Naive thymus-derived CD8-positive, alpha-beta T cell (primary cell): ENCODE results near the gene ACTL6A. TPM values are rescaled to one million over a fixed set of nuclear protein-coding genes. Genes with fewer than 3 reads are reported as not detected.

Source experiments
- ATAC-seq, 2 donors: fragments of 150-1000 bp; cut with Tn5 transposase in 1 of 2; sonication (Bioruptor Pico), chemical (Tn5 transposase) in 1 of 2; 1 replicate in 1 of 2; 2 replicates in 1 of 2; pipeline ENCODE4 v1.10.0; 2021; ENCODE audit warnings: mild to moderate bottlenecking in 2 of 2, moderate library complexity in 2 of 2
- POLR2A ChIA-PET: fragments of 350-600 bp; sonication (Branson Sonifier 250); formaldehyde crosslinking; loops from one replicate; lab custom pipeline; 2021; ENCODE audit warnings: antibody characterized with exemption; lab: Charles Lee
- DNase-seq, 10 donors: peaks; one replicate each; pipeline versions ENCODE4 v3.0.0 to v3.0.0-alpha.2; 2020 to 2022
- H3K27ac Mint-ChIP-seq, 10 donors: one replicate each; pipeline ENCODE4 v1.8.0; 2020 to 2022; ENCODE audit warnings: mild to moderate bottlenecking in 10 of 10, mixed read lengths in 10 of 10, moderate library complexity in 4 of 10, inconsistent platforms in 1 of 10
- H3K27me3 Mint-ChIP-seq, 5 donors: one replicate each; pipeline ENCODE4 v1.8.0; 2021 to 2022; ENCODE audit warnings: mixed read lengths in 5 of 5
- H3K36me3 Mint-ChIP-seq, 3 donors: one replicate each; pipeline ENCODE4 v1.8.0; 2020 to 2022; ENCODE audit warnings: mixed read lengths in 3 of 3, mild to moderate bottlenecking in 2 of 3, inconsistent platforms in 1 of 3
- H3K4me1 Mint-ChIP-seq, 4 donors: one replicate each; pipeline ENCODE4 v1.8.0; 2021 to 2022; ENCODE audit warnings: mixed read lengths in 4 of 4
- H3K4me3 Mint-ChIP-seq, 10 donors: one replicate each; pipeline ENCODE4 v1.8.0; 2020 to 2022; ENCODE audit warnings: mild to moderate bottlenecking in 10 of 10, mixed read lengths in 10 of 10, moderate library complexity in 6 of 10, inconsistent platforms in 1 of 10
- H3K9me3 Mint-ChIP-seq, 9 donors: one replicate each; pipeline ENCODE4 v1.8.0; 2020 to 2022; ENCODE audit warnings: mixed read lengths in 9 of 9, mild to moderate bottlenecking in 3 of 9, inconsistent platforms in 1 of 9, moderate library complexity in 1 of 9
- polyA plus RNA-seq, 3 donors: library from polyadenylated mRNA; unstranded; fragments of 300-500 nt; fragmentation: Illumina TruSeq; gene quantifications; one replicate each; pipeline ENCODE4 v1.2.3, GENCODE V29; 2021
- total RNA-seq, 8 experiments: library from RNA in 2 of 8; stranded (reverse) in 2 of 8; gene quantifications; one replicate each; pipeline ENCODE4 v1.2.3 and lab custom pipeline; 2021 to 2026

Gene ACTL6A
- total and polyA plus RNA-seq, 5 experiments from 2014 or later = 38.0 to 65.0 (median 57.3) TPM

DNA sequence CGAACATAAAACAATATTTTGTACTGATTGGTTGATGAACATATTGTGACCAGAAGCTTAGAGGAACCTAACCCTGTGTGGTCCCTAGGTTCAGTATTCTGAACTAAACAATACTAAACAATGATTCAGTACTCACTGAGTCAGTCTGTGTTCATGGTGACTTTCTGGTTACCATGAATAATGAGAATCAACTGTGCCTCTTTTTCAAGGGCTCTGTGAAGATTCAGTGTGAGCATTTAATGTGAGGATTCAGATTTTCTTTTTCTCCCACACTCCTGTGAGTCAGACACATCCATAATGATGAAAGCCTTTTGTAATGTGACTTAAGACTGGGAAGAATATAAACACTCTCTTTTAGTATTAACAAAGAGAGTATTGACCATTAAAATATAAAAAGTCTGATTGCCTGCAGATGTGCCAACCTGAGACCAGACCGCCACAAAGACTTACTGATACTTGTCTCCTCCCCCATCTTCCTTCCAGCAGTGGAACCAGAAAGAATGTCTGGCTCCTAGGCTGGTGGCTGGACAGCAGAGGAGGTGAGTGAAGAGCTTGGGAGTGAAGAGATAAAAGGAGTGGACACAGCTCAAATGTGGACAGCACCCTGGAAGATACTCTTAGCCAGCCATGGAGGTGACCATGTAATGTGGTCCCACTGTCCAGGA lies 17.6 kb upstream of the ACTL6A start:
- POLR2A ChIA-PET = no interaction called here
- peaks cover 2 to 14% (median 2%) of the 10 kb centered on the region in 5 donors for H3K27me3 Mint-ChIP-seq
- no peaks in the 10 kb centered on the region for H3K9me3 Mint-ChIP-seq
- no peak overlapping the region for H3K4me3 Mint-ChIP-seq
- no peaks in the 10 kb centered on the region for H3K36me3 Mint-ChIP-seq
- H3K4me1 Mint-ChIP-seq = no peaks in the 10 kb centered on the region
- ATAC-seq (no peak), DNase-seq (no peak)
- H3K27ac Mint-ChIP-seq = no peak overlapping the region

DNA sequence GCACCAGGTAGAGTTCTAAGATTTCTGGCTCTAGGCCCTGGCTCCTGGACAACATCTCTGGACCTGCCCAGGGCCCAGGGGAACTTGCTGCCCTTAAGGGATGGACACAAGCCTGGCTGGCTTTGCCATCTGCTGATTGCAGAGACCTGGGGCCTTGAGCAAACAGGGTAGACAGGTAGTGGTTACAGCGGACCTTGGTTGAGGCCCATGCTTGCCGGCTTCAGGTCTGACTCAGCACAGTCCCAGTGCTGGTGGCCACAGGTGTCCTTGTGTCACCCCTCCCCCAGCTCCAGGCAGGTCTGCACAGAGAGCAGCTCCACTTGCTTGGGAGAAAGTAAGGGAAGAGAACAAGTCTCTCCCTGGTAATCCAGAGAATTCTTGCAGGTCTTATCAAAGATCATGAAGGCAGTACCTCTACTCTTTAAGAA lies 15.9 kb upstream of the ACTL6A start:
- no peaks in the 10 kb centered on the region for H3K4me1 Mint-ChIP-seq
- H3K27ac Mint-ChIP-seq = no peak overlapping the region
- ATAC-seq (no peak), DNase-seq (no peak)
- POLR2A ChIA-PET = no interaction called here
- H3K36me3 Mint-ChIP-seq = no peaks in the 10 kb centered on the region
- no peaks in the 10 kb centered on the region for H3K9me3 Mint-ChIP-seq
- H3K27me3 Mint-ChIP-seq = peaks cover 0 to 11% (median 4%) of the 10 kb centered on the region in 5 donors
- no peak overlapping the region for H3K4me3 Mint-ChIP-seq

DNA sequence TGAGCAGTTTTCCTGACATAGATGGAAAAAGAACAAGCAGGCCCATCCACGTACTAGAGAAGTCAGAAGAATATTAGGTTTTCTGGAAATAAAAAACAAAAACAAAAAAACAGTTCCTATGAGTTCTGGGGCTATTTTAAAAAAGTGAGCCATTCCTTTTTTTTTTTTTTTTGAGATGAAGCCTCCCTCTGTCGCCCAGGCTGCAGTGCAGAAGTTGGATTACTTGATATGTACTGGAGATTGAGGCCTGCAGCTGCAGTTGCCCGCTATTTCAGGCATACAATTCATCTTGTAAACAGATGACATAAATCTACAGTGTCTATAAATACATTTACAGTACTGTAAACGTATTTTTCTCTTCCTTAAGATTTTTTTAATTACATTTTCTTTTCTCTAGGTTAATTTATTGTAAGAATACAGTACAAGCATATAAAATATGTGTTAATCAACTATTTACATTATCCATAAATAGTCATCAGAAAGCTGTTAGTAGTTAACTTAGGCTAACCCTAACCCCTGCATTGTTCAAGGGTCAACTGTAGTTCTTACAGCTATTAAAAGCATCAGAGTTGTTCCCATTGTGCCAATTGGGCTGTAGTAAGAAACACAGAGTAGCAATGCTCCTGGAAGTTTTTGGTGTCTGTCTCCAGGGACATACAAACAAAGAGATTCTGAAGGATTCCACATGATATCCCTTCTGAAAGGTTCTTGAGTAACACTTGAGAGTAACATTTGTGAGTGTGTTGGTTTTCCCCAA lies 11.2 kb upstream of the ACTL6A start:
- POLR2A ChIA-PET = interaction anchor here (0.7 kb wide), 1 partner anchor 11 kb away, joined by 4 read pairs; no protein-coding TSS in a partner anchor
- no peaks in the 10 kb centered on the region for H3K4me1 Mint-ChIP-seq

DNA sequence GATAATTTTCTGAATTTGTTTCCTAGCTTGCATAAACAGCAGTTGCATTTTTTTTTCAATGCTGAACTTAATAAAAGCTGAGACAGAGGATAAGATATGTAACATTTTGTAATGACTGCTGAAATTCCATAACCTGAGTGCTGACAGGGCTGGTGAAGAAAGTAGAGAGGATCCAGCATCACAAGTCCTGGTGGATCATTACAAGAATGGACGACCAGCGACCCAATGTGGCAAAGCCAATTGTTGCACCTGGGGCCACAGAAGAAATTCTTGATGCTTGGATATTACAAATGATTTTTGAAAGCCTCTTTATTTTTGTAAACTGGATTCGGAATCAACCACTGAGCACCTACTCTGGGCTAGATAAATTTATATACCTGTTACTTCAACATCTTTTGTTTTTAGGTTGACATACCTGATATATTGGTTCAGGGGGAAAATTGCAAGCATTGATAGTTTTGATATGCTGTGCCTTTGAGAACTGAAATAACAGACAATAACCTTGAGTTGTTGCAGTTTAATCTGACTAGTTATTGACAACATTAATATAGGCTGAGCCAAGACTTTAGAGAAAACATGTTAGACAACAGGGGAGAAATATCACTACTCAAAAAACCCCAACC lies 3.9 kb upstream of the ACTL6A start:
- H3K4me3 Mint-ChIP-seq = no peak overlapping the region

More for the DNA sequence above, 11.2 kb upstream of the ACTL6A start:
- ATAC-seq (no peak), DNase-seq (no peak)
- H3K9me3 Mint-ChIP-seq = no peaks in the 10 kb centered on the region
- no peak overlapping the region for H3K27ac Mint-ChIP-seq
- no peaks in the 10 kb centered on the region for H3K36me3 Mint-ChIP-seq
- no peak overlapping the region for H3K4me3 Mint-ChIP-seq
- H3K27me3 Mint-ChIP-seq = peaks cover 0 to 4% (median 0%) of the 10 kb centered on the region in 5 donors

DNA sequence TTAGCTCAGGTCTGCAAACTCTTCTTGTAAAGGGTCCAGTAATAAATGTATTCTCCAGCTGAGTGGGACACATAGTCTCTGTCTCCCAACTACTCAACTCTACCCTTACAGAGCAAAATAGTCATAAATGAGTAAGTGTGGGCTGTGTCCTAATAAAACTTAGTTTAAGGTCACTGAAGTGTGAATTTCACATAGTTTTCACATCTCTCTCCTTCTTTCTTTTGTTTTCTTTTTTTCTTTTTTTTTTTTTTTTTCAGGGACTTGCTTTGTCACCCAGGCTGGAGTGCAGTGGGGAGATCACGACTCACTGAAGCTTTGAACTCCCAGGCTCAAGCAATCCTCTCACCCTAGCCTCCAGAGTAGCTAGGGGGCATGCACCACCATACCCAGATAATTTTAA lies 1.9 kb upstream of the ACTL6A start:
- H3K4me1 Mint-ChIP-seq = peaks cover 11 to 32% (median 29%) of the 10 kb centered on the region in 4 donors
- DNase-seq (no peak), ATAC-seq (no peak)
- peaks cover 0 to 3% (median 0%) of the 10 kb centered on the region in 5 donors for H3K27me3 Mint-ChIP-seq
- no peaks in the 10 kb centered on the region for H3K9me3 Mint-ChIP-seq
- H3K27ac Mint-ChIP-seq = no peak overlapping the region
- no peak overlapping the region for H3K4me3 Mint-ChIP-seq
- POLR2A ChIA-PET = interaction anchor here (0.6 to 0.7 kb wide), 2 partner anchors 237 to 490 kb away, joined by 3 to 4 read pairs; no protein-coding TSS in a partner anchor
- no peaks in the 10 kb centered on the region for H3K36me3 Mint-ChIP-seq

More for the DNA sequence above, 3.9 kb upstream of the ACTL6A start:
- no peak overlapping the region for H3K27ac Mint-ChIP-seq
- H3K4me1 Mint-ChIP-seq = peaks cover 6 to 15% (median 11%) of the 10 kb centered on the region in 4 donors
- DNase-seq (peak in 6 of 10 donors; percentile 6 to 37 (median 15)), ATAC-seq (no peak)
- POLR2A ChIA-PET = no interaction called here
- H3K27me3 Mint-ChIP-seq = peaks cover 0 to 4% (median 2%) of the 10 kb centered on the region in 5 donors
- no peaks in the 10 kb centered on the region for H3K36me3 Mint-ChIP-seq
- H3K9me3 Mint-ChIP-seq = no peaks in the 10 kb centered on the region

DNA sequence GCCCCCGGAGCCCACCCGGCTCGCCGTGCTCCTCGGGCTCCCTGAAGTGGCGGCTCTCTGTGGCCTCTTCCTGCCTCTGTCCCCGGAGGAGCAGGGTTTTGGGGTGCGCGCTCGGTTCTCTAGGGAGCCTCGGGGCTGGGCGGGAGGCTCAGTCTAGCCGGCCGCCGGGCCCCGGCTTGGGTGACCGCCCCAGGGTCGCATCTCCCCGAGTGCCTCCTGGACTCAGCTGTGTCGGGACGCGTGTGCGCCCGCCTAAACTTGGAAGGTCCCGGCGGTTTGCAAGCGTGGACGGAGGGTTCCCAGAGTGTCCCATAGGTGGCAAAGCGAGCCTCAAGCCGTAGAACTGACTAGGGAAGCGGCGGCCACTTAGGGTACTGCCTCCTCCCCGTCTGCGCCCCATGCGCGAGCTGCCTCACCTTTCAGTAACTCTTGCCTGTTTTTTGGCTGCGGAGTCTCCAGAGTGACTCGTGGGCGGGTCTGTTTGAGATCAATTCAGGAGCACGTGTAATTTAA lies 601 bp downstream of the ACTL6A start:
- POLR2A ChIA-PET = interaction anchor here (0.5 to 1.3 kb wide), 2 partner anchors 18 to 89 kb away, joined by 3 read pairs; partner anchors contain the start of gene USP13
- H3K36me3 Mint-ChIP-seq = no peaks in the 10 kb centered on the region

DNA sequence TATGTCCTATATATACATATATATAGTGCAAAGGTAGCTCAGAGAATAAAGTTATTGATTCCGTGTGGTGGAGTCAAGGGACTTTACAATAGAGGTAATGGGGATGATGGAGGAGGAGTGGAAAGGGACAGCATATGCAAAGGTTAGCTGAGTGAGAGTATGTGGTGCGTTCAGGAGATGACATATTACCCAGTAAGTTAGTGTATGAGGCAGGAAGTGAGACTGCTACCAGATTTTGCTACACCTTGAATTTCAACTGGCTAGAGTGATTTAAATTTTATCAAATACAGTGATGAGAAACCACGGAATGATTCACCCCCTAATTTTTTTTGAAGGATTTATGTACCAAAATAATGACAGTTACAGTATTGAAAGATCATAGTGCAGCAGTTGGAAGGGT lies 2.8 kb downstream of the ACTL6A start:
- POLR2A ChIA-PET = no interaction called here
- H3K4me1 Mint-ChIP-seq = peaks cover 18 to 43% (median 41%) of the 10 kb centered on the region in 4 donors
- no peak for ATAC-seq
- H3K36me3 Mint-ChIP-seq = peaks cover 0 to 11% (median 0%) of the 10 kb centered on the region in 3 donors
- H3K27ac Mint-ChIP-seq = peak overlapping the region in 5 of 10 donors; percentile 34 to 85 (median 49)
- H3K27me3 Mint-ChIP-seq = peaks cover 0 to 3% (median 0%) of the 10 kb centered on the region in 5 donors
- DNase-seq = no peak
- no peaks in the 10 kb centered on the region for H3K9me3 Mint-ChIP-seq
- peak overlapping the region in 3 of 10 donors; percentile 0 to 43 (median 14) for H3K4me3 Mint-ChIP-seq

More for the DNA sequence above, 601 bp downstream of the ACTL6A start:
- DNase-seq = peak; percentile 48 to 79 (median 58)
- Mint-ChIP-seq H3K9me3 (no peaks in the 10 kb centered on the region), H3K4me3 (peak overlapping the region; percentile 90 to 99 (median 98)), H3K27ac (peak overlapping the region; percentile 85 to 96 (median 92)), H3K4me1 (peaks cover 16 to 39% (median 39%) of the 10 kb centered on the region in 4 donors), H3K27me3 (peaks cover 0 to 3% (median 0%) of the 10 kb centered on the region in 5 donors)
- ATAC-seq = peak; percentile 59 to 66

DNA sequence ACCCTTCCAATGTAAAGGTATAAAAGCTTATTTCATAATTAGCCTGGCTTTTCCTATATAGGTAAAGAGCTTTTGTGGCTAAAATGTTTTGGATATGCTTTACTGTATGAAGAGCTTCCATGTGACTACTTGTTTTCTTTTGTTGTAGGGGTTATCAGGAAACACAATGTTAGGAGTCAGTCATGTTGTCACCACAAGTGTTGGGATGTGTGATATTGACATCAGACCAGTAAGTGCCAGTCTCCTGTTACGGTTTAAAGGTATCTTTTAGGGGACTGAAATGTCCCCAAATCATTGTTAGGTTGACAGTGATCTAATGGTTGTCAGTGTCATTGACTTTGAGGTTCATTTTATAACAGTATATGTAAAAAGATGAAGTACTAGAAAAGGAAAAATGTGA lies 18.3 kb downstream of the ACTL6A start:
- Mint-ChIP-seq H3K4me1 (no peaks in the 10 kb centered on the region), H3K4me3 (no peak overlapping the region), H3K36me3 (peaks cover 0 to 72% (median 13%) of the 10 kb centered on the region in 3 donors), H3K27ac (peak overlapping the region in 3 of 10 donors; percentile 8 to 69 (median 8)), H3K27me3 (no peaks in the 10 kb centered on the region), H3K9me3 (no peaks in the 10 kb centered on the region)
- ATAC-seq = no peak
- POLR2A ChIA-PET = interaction anchor here (1.3 kb wide), 1 partner anchor 18 kb away, joined by 3 read pairs; the partner anchor contains the start of gene ACTL6A
- DNase-seq = no peak

DNA sequence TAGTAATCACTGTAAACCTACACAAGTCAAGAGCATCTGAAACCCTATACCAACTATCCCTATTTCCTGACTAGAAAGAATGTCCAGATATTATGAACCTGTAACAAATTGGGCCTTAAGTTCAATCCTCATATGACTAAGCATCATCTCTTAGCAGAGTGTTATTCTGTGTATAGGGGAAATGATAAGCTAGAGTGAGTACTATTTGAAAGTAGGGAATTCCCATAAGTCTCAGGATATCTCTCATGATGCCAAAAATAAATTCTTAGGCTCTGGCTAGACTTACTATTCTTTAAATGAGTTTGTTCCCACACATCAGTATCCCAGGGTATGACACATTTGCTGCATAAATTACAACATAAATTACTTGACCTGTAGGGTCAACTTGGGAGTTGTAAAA lies 26.4 kb downstream of the ACTL6A start:
- H3K4me3 Mint-ChIP-seq = no peak overlapping the region
- DNase-seq (no peak), ATAC-seq (no peak)
- POLR2A ChIA-PET = no interaction called here
- H3K27me3 Mint-ChIP-seq = no peaks in the 10 kb centered on the region
- no peaks in the 10 kb centered on the region for H3K9me3 Mint-ChIP-seq
- H3K27ac Mint-ChIP-seq = no peak overlapping the region
- peaks cover 3 to 81% (median 6%) of the 10 kb centered on the region in 3 donors for H3K36me3 Mint-ChIP-seq
- peaks cover 0 to 2% (median 0%) of the 10 kb centered on the region in 4 donors for H3K4me1 Mint-ChIP-seq

DNA sequence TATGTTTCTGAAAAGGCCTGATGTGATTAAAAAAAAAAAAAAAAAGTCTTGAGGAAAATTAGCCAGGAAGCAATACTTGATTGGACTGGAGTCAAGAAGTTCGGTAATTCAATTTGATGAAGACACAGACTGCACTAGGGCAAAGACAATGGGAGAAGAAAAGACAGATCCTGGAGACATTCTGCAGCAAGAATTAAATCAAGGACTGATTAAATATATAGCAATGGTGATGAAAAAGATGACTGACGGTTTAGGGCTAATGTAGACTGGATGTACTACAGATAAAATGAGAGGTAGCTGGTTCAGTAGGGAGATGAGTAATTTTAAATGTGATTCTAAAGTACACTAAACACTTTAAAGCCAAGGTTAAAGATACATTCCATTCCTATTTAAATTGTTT lies 27.9 kb downstream of the ACTL6A start:
- POLR2A ChIA-PET = no interaction called here
- peak overlapping the region in 4 of 10 donors; percentile 0 to 61 (median 7) for H3K27ac Mint-ChIP-seq
- H3K36me3 Mint-ChIP-seq = peaks cover 3 to 84% (median 6%) of the 10 kb centered on the region in 3 donors

DNA sequence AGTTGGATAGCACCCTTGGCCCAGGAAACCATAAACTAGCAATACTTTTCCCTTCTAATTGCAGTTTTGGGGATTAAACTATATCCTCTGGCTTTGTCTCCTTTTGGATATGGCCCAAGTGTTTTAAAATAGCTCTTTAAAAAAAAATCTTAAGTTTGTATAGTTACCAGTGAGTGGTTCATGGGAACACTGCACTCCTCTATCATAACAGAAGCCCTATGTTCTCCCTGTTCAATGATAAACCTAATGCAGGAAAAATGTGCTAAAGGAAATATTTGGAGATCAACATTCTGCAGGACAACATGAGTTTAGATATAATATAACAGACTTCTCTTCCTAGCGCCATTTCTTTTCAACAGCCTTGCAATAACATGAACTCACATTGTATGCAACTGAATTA lies 28.6 kb downstream of the ACTL6A start:
- no peak for ATAC-seq
- peak overlapping the region in 5 of 10 donors; percentile 1 to 41 (median 26) for H3K27ac Mint-ChIP-seq
- peaks cover 3 to 82% (median 6%) of the 10 kb centered on the region in 3 donors for H3K36me3 Mint-ChIP-seq
- peaks cover 0 to 2% (median 0%) of the 10 kb centered on the region in 4 donors for H3K4me1 Mint-ChIP-seq
- DNase-seq = no peak
- H3K27me3 Mint-ChIP-seq = no peaks in the 10 kb centered on the region
- no peak overlapping the region for H3K4me3 Mint-ChIP-seq
- H3K9me3 Mint-ChIP-seq = no peaks in the 10 kb centered on the region
- POLR2A ChIA-PET = no interaction called here

More for the DNA sequence above, 27.9 kb downstream of the ACTL6A start:
- no peak for DNase-seq
- no peaks in the 10 kb centered on the region for H3K9me3 Mint-ChIP-seq
- ATAC-seq = no peak
- peaks cover 0 to 2% (median 0%) of the 10 kb centered on the region in 4 donors for H3K4me1 Mint-ChIP-seq
- H3K27me3 Mint-ChIP-seq = no peaks in the 10 kb centered on the region
- H3K4me3 Mint-ChIP-seq = no peak overlapping the region

DNA sequence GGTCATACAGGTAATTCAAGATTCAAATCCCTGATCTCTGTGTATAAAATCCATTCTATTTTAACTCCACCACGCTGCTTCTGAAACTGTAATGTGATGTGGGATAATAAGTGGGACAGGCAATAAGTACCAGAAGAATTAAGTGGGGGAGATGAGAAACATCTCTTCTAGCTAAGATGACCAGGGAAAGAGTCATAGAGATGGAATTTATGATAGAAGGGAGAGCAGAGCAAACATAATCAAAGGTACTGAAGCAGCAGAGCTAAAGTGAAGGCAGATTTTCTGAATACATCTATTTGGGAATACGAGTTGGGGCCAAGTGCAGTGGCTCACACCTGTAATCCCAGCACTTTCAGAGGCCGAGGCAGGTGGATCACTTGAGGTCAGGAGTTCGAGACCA lies 36.8 kb downstream of the ACTL6A start:
- Mint-ChIP-seq H3K4me3 (no peak overlapping the region), H3K36me3 (peaks cover under 1 to 69% (median 7%) of the 10 kb centered on the region in 3 donors), H3K9me3 (no peaks in the 10 kb centered on the region), H3K27ac (no peak overlapping the region), H3K27me3 (no peaks in the 10 kb centered on the region), H3K4me1 (peaks cover 3 to 33% (median 13%) of the 10 kb centered on the region in 4 donors)
- DNase-seq (no peak), ATAC-seq (no peak)
- POLR2A ChIA-PET = no interaction called here
